HG03521 (cell line): ENCODE data around the gene DARS1.
"Not testable (repeated sequence)": the region's sequence is repeated elsewhere in the genome, so short reads cannot be mapped to it uniquely, and the experiment has no call there.

ENCODE experiments used
- ATAC-seq: cut with Tn5 transposase; IDR thresholded peaks from one replicate; pipeline ENCODE4 v1.9.1; 2021; ENCODE audit warnings: mild to moderate bottlenecking, moderate library complexity; ENCODE audit not compliant: unreplicated experiment

The DARS1 gene

DNA sequence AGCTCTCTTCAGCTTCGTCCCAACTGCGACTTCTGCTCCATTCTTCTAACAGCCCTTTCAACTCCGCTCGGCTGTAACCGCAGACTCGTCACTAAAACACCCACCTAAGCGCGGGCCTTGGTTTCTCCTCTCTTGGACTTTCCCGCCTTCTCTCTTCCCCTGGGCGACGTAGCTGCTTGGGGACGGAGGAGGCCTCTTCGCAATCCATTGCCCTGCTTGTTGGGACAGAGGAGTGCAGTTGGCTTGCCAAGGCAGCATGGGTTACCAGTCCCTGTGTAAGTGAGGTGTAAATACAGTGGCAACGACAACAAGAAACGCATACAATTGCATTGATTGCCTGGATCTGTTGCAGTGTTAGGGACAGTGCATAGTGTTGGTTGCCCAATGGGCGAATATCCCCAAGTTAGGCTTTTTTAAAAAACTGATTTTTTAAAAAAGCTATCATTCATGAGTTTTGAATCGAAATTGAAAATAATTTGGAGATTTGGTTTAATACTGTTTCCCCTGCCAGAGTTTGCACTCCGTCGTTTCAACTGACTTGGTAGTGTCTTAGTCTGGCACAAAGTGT, 484 bp upstream of the DARS1 start:
- ATAC-seq: peak; percentile 28

DNA sequence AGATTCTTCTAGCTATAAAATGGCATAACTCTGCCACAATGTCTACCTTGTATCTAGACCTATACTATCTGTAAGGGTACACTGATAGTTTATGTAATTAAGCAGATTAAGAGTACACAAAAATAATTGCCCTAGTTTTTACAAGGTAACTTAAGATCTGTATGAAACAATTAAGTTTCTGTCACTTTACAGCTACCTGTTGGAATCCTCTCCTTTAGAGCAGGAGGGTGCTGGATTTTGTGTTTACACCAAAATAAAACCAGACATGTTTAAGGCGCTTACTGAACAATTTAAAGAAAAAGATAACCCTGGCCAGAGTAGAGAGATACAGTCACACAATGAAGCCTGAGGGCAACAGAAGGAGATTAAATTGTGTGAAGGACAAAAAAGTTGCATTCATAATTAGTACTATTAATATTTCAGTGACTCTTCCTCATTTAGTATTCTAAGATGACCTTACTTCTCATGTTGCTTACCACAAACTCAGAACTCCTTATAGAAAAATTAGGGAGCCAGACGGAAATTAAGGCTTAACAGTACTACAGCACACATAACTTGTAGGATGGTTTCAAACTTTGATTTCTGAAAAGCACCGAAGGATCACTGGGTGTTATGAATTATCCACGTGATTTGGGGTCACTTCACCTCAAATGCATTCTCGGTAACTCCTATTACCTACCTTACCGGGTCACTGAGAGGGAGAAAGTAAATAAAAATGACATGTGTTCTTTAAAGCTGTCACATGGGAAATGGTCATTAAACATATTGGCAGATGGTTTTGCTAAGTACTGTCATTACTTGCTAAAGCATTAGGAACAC, 1.0 kb downstream of the DARS1 start:
- peak; percentile 23 for ATAC-seq

DNA sequence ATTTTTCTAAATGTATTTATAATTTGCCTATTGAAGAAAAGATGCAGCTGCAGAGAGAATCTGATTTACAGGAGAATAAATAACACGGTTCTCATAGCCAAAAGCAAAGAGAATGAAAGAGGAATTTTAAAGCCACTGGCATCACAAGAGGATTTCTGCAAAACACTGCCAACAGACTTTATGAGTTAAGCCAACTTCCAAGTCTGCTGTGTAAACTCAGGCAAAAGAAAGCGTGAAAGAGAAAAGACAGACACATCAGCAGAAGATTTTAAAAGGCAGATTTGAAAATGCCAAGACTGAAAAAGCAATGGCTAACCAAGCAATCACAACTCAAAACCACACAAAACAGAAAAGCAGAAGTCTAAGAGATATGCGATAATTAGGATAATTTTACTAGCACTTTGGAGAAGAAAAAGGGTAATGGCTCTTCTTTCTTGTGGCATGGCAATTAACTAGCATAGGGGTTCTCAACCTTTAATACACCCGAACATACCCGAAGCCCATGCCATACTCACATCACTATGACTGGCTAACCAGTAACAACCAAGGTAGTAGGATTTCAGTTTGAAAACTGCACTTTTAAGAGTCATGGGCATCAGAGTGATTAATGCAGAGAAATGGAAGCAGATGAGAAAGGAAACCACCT, 4.9 kb downstream of the DARS1 start:
- no peak for ATAC-seq

DNA sequence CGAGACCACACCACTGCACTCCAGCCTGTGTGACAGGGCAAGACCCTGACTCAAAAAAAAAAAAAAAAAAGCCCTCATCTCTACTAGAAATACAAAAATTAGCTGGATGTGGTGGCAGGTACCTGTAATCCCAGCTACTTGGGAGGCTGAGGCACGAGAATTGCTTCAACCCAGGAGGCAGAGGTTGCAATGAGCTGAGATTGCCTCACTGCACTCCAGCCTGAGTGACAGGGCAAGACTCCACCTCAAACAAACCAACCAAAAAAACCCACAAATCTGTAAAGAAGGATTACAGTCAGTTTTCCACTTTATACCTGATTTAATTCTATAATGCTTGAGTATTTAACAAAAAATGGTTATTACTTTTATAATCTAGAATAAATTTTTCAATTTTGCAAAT, 9.7 kb downstream of the DARS1 start:
- no peak for ATAC-seq

DNA sequence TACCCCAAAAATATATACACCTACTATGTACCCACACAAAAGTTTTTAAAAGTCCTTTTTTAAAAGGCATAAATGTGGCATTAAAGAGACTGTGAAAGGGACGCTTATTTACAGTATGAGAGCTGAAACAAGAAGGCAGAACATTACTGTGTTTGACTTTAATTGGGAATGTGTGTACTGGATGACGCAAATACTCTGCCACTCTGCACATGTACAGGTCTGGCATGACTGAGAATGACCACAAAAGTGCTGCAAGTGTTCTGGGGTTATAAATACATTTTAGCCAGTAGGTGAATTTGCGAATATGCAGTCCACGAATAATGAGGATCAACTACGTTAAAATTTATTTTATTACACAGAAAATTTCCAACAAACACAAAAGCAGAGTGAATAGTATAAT, 11.4 kb downstream of the DARS1 start:
- no peak for ATAC-seq

DNA sequence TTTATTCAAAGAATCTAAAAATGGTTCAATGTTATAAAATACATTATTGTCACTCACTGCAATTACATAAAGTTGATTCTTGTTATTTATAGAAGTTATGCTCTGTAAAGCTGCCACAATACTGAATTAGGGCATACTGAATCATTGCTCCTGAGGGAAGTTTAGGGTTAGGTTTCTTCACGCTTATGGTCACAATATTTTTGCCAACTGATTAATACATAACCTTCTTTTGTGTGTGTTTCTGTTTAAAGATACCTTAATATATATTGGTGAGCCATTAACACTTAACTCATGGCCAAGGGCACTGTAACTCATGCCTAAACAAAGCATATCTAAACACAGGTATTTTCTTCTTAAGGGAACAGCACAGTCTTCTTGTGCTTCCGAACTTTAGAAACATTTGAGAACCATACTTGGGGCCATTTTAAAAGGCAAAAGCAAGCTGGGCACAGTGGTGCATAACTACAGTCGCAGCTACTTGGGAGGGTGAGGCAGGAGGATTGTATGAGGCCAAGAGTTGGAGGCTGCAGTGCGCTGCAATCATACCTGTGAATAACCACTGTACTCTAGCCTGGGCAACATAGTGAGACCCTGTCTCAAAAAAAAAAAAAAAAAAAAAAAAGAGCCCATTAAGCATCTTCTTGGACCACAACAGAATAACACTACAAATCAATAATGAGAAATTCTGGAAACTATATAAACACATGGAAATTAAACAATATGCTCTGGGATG, 15.6 kb downstream of the DARS1 start:
- no peak for ATAC-seq

DNA sequence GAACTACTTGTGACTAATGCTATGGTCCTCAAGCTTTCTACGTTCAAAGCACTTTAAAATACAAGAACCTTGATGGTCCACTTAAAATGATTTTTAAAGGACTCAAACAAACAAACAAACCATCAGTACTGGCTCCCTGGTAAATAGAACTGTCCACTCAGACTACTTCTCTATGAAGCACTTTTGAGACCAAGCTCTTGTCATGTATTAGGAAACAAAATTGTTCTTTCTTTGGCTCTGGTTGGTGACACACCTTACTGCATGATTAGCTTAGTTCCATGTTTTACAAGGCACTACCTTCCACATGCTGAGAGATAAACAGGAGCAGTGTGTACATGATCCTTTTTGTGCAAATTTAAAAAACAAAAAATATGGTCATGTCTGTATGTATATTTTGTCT, 19.7 kb downstream of the DARS1 start:
- ATAC-seq: no peak

DNA sequence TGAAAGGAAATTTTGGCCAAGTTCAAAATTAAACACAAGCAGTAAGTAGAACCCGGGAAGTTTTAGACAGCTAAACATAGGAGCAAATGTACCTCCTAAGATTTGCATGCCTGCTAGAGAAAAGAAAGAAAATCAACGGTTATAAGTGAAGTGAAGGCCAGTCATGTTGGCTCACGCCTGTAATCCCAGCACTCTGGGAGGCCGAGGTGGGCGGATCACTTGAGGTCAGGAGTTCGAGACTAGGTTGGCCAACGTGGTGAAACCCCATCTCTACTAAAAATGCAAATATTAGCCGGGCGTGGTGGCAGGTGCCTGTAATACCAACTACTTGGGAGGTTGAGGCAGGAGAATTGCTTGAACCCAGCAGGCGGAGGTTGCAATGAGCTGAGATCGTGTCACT, 21.0 kb downstream of the DARS1 start:
- not testable (repeated sequence) for ATAC-seq

DNA sequence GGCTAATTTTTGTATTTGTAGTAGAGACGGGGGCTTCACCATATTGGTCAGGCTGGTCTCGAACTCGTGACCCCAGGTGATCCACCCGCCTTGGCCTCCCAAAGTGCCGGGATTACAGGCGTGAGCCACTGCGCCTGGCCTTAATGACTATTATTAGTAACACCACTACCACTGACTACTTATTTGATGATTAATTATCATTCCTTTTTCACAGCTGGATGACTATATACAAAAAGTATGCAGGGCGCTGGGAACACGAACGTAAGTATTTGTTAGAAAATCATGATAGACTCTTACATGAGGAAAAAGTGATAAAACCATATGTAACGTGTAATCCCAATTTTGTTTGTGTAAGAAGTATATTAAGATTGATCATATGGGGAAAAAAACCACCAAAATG, 21.6 kb downstream of the DARS1 start:
- ATAC-seq: no peak

DNA sequence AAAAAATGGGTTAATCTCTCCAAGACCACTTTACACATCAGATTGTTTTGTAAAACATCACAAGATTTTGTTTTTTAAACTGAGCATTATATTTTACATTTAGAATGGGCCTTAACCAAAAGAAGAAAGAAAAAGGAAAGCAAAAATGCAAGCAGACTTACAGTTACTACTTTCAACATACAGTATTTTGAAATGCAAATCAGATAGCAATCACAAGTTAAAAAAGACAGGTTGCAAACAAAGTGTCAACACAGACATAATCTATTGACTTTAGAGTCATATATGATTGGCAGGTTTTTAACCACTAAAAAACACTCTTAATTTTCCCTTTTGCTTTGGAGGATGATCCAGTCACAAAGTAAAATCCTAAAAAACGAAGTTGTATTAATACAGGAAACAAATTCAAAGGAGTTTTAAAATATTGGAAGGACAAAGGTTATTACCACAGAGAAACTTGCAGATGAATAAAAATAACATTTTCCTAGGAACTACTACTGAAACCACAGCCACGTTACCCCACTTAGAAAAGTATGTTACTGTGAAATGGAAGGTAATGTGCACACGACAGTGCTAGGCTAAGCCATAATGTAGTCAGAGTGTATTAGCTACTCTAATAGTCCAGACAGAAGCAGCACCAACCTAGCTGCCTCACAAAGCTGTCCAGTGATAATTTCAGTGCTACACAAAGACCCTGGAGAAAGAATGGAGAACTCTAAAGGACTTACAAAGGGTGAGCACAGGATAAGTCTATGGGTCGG, 22.9 kb downstream of the DARS1 start:
- peak; percentile 56 for ATAC-seq

DNA sequence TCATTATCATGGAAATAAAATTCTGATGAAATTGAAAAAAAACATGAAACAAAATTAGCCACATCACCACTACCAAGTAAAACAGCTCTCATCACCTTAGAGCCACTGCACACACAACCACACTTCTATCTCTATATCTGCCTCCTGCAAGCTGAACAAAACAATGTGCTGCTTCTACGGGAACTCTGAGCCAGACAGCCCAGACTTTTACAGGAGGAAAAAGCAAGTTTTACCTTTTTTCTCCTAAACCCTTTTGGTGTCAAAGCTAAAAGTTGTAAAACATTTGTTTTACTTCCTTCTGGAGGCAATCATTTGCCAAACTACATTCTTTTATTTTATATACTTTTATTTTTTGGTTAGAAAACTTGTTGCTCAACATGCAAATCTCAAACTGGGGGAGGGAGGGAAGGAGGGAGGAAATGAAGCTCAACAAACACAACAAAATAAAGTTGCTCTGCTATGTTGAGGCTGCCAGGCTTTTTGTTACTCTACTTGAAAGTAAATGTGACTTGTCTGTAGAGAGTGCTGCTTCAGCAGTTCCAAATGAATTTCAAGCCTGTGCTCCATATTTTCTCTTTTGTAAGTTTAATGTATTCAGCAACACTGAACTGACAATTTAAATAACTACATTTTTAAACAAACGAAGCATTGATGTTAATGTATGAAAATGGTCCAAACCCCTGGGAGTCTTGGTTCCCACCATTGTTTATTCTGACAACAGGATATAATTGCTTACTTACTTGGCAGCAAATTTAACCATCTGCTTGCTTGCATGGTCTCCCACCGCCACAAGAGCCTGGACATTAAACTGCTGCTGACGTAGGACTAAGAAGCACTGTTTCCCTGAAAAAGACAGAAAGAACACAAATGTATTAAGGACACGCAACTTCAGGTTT, 24.5 kb downstream of the DARS1 start:
- ATAC-seq: no peak

DNA sequence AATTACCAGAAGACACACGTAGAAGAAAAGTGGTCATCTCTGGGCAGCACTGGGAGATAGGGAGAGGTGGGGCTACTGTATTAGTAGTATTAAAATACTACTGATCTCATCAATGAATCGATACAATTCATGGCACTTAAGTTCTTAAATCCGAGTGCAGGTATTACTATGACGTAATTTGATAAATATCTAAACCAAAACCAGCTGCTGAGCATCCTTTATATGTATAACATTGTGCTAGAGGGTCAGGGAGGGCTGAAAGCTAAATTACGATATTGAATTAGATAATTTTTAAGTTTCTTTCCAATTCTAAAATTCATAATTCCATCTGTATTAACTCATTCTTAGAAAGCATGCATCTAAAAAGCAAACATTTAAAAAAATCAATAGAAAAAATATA, 25.3 kb downstream of the DARS1 start:
- no peak for ATAC-seq

DNA sequence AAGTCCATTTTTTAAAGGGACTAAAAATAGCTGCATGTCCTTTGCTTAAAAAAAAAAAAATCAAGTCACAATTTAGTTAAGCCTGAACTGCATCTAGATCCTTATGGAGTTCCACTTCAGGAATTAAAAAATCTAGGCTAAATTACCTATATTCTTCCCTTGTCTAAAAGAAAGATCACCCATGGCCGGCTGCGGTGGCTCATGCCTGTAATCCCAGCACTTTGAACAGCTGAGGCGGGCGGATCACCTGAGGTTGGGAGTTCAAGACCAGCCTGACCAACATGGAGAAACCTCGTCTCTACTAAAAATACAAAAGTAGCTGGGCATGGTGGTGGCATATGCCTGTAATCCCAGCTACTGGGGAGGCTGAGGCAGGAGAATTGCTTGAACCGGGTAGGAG, 26.5 kb downstream of the DARS1 start:
- ATAC-seq: not testable (repeated sequence)

DNA sequence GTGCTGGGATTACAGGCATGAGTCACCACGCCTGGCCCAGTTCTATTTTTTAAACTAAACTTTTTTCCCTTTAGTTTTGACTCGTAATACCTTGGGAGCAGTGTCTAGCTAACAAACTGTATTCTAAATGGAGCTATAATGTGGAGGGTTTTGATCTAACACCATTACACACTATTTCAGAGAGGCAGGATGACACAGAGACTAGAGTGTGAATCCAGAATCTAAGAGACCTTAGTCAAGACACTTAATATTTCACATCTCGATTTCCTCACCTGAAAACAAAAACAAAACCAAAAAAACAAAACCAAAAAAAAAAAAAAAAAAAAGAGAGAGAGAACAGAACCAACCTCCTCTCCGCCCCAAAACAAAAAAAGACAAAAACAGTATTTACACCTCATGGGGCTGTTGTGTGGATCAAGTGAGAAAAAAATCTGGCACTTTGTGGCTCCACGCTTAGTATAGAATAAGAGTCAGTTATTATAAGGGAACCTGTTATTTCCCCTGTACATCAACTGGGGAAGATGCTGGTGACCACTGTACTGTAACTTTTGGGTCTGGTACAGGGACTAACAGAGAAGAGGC, 31.3 kb downstream of the DARS1 start:
- no peak for ATAC-seq

DNA sequence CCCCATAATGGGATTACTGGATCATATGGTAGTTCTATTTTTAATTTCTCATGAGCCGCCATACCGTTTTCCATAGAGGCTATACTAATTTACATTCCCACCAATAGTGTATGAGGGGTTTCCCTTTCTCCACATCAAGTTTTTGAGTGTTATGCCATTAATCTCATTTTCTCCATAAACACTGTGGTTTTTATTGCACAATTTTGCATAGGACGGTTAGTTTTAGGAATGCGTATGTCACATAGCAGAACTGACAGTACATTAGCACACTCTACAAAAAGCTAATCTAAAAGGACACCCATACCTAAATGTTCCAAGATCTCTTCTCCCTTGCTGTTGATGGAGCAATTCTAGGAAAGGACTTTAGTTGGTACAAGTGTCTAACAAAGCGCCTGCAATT, 32.5 kb downstream of the DARS1 start:
- no peak for ATAC-seq

DNA sequence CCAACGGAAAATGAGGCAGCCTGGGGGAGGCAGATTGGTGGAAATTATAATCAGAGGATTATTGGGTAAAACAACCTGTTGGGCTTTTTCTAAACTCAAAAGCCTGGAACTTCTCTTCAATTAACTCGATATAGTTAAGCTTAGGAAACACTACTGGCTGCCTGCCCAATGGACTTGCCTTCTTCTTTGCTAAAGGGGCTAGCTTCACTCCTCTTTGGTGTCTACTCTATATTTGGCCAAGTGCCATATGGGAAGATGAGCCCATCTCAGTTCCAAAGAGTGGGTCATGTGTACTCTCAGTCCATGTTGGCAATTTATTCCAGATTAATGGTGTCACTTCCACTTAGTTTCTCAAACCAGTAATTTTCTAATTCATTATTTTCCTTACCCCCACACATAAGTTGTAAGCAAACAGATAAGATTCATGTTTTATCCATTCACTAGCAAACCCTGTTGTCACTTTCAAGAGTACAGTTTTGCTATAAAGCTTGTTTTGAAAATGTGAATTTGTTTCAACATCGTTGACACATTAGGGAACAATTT, 34.3 kb downstream of the DARS1 start:
- ATAC-seq: no peak

DNA sequence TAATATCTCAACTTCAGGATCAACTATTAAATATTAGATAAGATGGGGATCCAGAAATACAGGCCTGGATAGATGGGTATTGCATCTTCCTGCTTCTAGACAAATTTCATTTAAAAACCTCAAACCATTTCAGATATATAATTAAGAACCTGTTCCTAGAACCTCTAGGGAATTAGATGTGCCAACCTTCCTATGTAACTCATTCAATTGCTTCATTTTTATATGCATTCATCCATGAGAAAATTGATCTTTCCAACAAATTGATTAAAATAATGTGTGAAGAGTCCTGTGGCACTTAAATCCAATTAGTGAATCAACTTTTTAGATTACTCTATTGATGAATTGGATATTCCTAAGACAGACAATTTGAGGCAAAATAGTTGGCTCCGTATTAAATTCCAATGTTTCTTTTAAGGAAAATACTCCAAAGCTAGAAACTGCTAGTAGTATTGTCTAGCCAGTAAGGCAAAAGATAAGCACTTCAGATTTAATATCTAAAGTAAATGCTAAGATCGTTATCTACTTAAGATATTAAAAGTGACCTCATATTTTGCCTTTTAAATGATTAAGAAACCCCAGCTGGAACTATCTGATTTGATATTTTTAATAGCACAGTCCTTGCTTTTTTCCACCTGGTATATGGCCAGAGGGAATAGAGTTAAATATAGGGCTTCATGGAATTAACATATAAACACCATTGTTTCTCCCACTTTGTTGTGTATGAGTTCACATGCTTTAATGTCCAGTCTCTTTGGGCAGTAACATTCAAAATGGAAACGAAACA, 35.8 kb downstream of the DARS1 start:
- no peak for ATAC-seq

DNA sequence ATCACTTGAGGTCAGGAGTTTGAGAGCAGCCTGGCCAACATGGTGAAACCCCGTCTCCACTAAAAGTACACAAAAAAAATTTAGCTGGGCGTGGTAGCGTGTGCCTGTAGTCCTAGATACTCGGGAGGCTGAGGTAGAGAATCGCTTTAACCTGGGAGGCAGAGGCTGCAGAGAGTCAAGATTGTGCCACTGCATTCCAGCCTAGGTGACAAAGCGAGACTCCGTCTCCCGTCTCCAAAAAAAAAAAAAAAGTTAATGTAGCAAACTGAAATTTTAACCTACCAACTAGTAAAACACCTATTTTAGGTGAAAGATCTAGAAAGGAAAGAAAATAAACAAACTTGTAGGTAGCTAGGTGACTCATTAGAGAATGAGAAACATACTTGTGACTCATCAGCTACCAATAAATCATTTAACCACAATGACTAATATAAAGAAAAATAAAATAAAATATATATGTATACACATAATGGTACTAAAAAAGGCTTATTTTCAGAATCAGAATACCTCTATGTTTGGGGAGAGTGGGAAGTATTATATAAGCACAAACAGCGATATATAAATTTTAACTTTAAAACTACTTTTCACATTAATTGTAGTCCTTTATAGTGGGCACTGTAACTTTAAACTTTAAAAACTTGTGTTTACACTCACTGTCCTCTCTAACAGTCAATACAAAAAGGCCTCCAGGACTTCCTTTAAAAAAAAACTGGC, 36.6 kb downstream of the DARS1 start:
- ATAC-seq: peak; percentile 58
